ENCODE data around the gene PTGES2.

PTGES2 gene

DNA sequence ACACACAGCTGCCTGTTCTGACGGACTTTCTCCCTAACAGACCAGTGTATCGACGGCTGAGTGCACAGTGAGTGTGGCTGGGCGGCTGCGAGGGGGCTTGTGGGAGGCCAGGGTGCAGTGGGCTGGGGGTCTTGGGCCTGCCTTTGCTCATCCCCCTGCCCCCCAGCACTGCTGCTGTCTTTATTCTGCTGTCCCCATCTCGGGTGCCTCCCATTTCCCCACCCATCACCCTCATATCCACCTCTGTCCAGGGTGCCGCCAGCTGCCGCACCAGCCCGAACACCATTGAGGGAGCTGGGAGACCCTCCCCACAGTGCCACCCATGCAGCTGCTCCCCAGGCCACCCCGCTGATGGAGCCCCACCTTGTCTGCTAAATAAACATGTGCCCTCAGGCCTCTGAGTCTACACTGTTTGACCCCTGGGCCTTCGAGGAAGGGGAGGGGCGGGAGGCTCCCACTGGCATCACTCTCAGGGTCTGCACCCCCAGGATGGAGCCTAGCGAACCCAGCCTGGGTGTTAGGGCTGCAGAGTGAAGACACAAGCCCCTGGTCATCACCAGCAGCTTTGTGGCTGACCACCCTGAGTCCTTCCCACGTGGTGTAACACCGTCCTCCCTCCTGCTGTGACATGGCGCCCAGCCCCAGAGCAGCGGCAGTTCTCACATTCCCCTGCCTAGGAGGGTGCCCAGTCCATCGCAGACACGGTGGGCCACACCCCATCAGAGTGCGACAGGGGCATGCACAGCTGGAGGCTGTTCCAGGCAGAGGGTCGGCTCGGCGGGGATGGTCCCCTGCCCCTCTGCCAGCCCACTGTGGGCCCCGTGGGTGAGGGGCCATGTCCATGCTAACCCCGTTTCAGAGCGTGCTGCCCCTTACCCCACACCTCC, 25.8 kb upstream of the PTGES2 start:
- no peak for DNase-seq

DNA sequence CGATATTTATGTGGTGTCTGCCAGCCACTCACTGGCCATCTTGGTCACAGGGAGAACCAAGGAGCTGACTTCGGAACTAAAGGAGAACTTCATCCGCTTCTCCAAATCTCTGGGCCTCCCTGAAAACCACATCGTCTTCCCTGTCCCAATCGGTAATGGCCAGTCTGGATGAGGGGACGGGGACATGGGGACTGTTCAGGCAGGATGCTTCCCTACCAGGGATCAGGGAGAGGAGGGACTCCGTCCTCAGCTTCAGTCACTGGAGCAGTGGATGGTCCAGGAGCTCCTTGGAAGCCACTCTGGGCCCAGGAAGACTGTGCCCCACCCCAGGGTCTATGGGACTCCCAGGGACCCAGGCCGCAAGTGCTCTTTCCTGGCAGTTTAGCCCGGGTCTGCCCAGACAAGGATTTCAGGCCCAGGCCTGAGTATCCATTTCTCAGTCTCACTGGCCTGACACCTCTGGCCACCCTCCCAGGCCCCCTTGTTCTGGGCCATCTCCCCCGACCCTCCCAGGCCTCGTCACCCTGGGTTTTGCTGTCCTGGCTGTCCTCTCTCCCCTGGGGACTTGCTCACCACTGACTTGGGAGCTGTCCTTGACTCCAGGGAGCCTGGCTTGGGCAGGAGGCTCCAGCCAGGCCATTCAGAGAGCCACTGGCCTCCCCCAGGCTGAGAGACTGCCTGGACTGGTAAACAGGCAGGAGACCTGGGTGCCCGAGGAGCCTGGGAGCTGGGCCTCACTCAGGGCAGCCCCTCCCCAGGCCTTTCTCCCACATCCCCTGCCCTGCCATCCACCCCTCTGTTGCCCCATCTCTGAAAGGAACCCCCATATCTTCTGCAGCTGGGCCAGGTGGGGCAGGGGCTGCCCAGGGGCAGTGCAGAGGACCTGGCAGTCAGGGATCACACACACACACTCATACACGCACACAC, 24.9 kb upstream of the PTGES2 start:
- DNase-seq: no peak

DNA sequence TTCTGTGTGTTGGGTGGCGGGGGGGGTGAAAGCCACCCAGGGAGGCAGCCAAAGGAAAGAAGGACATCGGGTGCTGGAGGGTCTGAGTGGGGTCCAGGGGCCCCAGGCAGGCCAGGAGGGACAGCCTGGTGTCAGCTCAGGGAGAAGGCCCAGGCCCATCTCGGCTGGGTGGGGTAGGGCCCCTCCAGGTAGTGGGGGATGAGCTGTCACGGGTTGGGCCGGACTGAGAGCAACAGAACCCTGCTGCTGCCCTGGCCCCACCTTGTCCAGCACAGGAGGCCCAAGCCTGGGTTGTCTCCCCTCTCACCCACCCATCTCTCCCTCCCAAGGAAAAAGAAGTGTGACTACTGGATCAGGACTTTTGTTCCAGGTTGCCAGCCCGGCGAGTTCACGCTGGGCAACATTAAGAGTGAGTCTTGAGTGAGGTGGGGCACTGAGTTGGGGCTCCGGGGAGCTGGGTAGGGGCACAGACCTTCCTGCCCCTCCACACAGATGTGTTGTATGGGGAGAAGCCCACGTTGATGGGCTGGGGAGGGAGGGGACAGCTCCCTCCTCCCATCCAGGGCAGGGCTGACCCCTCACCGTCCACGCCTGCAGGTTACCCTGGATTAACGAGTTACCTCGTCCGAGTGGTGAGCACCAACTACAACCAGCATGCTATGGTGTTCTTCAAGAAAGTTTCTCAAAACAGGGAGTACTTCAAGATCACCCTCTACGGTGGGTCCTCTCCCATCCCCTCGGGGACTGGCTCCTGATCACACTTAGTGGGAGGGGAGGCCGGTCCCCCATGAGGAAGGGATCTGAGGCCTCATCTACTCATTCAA, 24.0 kb upstream of the PTGES2 start:
- no peak for DNase-seq

DNA sequence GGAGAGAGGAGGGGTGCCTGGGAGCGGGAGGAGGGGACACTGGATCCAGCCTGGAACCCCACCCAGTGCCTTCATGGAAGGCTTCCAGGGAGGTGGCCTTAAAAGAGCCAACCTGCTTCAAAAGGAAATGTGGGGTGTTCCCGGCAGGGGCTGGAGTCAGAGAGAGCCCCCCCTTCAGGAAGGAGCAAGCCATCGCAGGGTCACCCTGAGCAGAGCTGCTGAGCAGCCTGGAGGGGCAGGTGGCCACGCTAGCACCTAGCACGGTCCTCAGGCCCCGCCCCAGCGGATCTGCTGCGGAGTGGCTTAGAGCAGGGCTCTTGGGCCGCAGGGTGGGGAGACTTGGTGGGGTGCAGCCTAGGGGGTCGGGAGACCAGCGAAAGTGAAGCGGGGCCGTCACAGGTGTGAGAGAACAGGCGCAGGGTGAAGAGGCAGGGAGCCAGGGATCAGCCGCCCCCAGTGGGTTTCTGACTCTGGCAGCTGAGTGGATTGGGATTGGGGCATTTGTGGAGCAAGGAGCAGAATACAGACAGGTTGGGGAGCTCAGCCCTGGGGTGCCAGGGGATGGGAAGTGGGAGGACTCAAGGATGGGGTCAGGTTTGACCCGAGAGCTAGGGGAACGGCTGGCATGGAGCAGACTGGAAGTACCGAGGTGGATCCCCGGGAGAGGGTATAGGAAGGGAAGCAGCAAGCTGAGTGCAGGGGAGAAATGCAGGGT, 23.2 kb upstream of the PTGES2 start:
- peak; percentile 78 for DNase-seq

DNA sequence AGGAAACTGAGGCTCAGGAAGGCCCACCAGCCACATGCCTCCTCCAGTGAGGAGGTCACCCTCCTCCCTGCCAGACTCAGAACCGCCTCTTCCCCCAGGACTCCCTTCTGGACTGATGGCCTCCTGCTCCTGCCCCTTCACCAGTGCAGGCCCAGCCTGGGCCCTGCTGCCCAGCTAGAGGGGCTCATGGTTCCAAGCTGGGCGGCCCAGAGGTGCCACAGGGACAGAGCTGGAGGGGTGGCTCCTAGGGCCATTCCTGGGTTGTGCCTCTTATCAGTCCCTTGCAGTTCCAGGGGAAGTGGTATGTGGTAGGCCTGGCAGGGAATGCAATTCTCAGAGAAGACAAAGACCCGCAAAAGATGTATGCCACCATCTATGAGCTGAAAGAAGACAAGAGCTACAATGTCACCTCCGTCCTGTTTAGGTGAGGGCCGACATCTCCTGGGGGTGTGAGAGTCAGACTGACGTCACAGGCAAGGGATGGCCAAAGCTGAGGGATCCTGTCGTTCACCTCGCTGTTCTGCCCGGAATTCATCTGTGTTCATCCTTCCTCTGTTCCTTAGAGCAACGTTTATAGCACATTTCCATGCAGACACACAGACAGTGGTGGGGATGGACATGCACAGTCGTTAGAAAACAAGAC, 22.5 kb upstream of the PTGES2 start:
- no peak for DNase-seq

DNA sequence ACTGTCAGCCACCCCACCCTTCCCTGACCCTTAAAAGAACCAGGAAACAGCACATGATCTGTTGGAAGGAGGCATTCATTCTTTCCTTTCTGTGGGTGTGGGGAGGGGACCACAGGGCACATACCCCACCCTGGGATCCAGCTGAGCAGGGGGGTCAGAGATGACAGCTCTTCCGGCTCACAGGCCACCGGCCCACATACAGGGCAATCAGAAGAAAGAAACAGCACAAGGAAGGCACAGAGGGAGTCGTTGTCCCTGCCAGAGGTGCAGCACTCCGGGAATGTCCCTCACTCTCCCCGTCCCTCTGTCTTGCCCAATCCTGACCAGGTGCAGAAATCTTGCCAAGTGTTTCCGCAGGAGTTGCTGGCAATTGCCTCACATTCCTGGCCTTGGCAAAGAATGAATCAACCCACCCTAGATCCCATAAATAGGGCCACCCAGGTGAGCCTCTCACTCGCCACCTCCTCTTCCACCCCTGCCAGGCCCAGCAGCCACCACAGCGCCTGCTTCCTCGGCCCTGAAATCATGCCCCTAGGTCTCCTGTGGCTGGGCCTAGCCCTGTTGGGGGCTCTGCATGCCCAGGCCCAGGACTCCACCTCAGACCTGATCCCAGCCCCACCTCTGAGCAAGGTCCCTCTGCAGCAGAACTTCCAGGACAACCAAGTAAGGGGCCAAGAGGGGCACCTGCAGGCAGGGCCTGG, 21.6 kb upstream of the PTGES2 start, which contains the start of gene LCN2:
LCN2 (plus strand) TSS at position 453 of the 701 bp plus-strand sequence; CDS start at position 526, 73 bp downstream.
- no peak for DNase-seq

DNA sequence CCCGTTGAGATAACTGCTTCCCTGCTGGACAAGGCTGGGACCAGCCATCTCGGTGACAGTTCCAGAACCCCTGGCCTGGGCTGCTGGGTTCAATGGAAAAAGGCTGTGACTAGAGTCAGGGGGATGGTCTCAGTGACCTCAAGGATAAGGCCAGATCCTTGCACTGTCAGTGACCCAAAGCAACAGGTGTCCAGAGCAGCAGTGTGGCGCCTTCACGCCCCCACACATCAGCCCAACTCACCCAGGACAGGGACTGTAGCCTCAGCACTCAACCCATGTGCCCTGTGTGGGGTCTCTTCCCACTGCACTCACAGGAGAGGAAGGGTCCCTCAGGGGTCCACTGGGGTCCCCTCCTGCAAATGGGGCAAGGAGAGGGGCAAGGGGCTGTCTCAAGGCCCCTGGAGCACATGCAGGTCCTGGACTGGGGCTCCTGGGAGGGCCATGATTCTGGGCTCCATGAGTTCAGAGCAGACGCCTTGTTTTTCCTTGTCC, 21.0 kb upstream of the PTGES2 start:
- no peak for DNase-seq

DNA sequence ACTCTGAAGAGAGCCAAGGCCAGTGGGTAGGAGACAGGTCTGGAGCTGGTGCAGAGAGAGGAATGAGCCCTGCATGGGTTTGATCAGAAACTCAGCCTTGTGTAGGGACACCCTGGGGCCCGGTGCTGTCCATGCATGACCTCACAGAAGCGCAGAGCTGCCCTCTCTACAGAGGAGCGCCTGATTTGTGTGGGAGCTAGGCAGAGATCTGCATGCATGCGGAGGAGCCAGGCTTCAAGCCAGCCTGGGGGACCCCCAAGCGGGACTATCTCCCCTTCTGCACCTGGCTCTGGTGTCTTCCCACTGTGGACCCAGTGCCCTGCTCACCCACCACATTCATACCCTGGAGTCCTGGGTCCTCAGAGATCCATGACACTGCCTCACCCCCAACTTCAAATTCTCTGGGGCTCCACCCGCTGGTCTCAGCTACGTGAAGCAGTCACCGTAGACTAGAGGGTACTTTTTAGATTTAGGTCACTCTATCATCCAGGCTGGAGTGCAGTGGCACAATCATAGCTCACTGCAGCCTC, 19.1 kb upstream of the PTGES2 start:
- DNase-seq: no peak

DNA sequence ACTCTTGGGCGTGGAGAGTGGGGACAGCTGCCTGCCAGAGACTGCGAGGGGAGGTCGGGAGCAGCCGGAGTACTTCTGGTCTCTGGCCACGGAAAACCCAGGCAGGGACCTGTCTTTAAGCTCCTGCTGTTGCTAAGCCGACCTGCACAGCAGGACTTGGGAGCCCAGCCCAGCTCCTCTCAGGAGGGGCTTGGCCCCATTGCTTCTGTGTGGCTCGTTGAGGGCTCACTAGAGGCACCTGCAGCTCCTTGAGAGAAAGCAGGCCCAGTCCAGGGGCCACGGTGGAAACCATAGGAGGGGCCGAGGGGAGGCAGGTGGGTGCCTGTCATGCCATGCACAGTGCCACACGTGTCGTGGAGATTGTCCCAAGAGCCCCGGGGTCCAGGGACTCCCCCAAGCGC, 18.4 kb upstream of the PTGES2 start:
- DNase-seq: no peak

DNA sequence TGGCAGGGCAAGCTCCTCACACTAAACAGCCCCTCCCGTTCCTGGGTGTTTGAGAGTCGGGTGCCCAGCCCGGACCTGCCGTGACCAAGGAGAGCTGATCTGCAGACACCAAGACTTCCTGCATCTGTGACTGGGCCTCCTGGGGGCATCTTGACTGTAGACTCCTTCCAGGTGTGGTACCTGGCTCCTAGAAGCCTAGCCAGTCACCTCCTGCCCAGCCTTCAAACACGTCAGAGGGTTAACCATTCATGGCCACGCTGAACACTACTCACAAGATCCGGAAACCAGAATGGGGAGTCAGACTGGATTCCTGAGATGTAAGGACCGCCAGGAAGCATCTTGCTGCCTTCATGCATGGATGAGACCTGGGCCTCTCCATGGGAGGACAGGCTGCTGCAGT, 18.0 kb upstream of the PTGES2 start:
- DNase-seq: no peak

DNA sequence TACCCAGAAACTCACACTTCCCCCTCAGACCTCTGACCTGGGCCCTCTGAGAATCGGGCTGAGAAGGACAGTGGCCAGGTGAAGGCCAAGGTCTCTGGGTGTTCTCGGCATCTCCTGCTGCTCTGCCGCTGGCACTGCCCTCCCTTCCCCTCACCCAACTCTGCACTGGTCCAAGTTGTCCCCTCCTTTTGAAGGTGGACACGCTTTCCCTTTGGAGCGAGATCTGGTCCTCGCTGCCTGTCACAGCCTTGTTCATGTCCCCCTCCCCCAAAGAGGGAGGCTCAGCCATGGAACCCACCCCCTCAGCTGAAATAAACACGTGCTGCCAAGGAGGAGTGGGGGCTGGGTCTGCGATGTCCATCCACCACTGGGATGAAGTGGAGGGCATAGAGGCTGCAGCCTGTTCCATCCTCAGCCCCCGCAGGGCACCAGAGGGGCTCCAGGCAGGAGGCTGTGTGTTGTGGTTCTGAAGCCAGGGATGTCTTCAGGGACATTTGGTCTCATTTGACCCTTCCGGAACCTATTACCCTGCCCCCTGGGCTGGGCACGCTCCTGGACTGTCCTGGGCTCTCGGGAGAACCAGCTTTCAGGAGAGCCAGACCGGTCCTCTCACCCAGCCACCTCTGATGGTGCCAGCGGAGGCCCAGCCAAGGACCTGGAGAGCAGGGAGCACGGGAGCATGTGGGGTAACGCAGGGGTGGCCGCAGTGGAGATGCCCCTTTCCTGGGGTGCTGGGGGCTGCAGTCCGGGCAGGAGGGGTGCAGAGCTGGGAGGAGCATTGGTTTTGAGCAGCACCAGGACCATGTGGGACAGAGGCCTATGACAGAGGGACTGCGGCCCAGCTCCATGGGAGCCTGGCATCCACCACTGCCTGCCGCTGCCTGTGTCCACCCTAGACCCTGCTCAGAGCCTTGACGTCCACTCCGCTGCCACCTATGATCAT, 17.0 kb upstream of the PTGES2 start:
- no peak for DNase-seq

DNA sequence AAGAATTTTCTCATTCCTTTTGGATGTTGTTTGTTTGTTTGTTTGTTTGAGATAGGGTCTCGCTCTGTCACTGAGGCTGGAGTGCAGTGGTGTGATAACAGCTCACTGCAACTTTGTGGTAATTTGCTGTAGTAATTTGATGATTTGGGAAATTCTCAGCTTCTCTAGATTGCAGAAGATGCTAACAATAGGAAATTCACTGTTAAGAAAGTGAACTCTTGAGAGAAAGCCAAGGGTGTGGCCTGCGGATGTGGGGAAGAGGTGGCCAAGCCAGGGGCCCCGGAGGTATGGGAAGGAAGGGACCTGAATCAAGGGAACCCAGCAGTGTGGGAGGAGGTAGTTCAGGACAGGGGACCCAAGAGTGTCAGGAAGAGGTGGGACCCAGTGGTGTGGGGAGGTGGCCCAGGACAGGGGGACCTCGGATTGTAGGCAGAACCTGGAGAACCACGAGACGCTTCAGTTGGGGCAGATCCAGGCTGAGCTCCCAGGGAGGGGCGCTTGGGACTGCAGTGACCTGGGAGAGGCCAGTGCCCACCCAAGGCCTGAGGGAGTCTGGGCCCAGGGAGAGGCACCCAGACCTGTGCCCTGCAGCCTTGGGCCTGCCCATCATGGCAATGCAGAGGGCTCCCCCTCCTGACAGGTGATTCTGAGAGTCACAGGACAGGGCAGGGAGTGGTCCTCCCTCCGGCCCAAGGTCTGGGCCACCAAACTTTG, 16.2 kb upstream of the PTGES2 start:
- DNase-seq: no peak

DNA sequence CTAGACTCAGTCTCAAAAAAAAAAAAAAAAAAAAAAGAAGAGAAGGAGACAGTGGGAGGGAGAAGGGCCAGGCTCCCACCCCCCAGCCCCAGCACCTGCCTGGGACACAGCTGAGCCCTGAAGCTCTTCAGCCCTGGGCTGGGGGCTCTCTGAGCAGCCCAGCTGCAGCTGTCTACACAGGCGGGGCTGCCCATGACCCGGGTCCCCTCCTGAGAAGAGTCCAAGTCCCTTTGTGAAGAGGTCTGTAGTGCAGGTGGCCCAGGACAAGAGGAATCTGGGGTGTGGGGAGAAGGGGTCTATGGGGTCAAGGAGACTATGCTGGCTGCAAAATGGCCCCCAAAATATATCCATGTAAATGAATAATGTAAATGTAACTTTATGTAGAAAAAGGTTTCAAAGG, 15.1 kb upstream of the PTGES2 start:
- no peak for DNase-seq

DNA sequence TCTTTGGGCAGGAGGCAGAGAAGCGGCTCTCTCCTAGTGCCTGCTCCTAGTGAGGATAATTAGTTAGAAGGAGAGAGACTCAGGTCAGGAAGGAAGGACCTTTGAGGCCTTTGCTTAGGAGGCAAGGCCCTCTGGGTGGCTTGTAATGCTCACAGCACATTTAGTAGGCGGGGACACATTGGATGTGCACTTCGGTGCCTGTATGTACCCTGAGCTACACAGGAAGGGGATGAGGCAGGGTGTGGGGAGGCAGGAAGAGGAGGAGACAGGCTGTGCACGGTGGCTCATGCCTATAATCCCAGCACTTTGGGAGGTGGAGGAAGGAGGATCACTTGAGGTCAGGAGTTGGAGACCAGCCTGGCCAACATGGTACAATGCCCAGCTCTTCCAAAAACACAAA, 14.5 kb upstream of the PTGES2 start:
- DNase-seq: no peak

DNA sequence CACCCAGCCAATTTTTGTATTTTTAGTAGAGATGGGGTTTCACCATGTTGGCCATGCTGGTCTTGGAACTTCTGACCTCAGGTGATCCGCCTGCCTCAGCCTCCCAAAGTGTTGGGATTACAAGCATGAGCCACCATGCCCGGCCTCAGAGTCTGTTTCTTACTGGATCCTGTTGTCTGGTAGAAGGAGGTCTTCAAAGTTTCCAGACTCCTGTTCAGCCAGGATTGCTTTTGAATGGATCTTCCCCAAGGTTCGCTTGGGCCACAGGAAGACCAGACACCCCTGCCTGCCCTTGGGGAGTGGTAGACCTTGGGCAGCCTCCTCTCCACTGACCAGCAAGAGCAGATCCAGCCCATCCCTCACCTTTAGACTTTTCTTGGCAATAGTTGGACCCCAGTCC, 14.1 kb upstream of the PTGES2 start:
- DNase-seq: no peak

DNA sequence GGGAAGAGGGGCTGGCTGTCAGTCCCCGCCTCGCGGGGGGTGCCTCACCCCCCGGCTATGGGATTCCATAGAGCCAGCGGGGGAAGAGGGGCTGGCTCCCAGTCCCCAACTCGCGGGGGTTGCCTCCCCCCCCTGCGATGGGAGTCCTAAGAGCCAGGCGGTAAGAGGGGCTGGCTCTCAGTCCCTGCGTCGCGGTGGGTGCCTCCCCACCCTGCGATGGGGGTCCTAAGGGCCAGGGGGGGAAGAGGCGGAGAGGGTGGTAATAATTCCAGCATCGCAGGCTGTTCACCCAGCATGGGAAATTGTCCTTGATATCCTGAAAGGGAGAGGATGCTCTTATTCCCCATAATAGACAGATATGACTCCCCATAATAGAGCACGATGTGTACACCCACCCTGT, 12.1 kb upstream of the PTGES2 start:
- no peak for DNase-seq

DNA sequence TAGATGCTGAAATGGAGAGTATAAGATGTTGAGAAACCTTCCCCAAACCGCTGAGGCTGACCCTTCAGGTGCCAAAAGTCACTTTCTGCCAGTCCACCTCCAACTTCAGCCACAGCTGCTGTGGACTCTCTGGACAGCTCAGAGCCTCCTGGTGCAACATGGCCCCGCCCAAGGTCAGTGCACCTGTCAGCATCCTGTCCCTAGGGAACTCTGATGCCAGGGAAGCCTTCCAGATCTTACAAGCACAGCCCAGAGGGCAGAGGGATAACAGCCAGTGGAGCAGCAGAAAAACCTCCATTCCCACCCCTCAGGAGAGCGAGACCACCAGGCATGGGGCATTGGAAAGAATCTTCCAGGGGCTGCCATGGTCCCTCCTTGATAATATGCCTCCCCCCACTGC, 10.5 kb upstream of the PTGES2 start:
- no peak for DNase-seq

Measured in RPMI8226 (cell line).